Left kidney (tissue), 1 donor: ENCODE results near the gene MS4A2. TPM values are rescaled to one million over a fixed set of nuclear protein-coding genes. Genes with fewer than 3 reads are reported as not detected.

ENCODE experiments used
- polyA plus RNA-seq: library from polyadenylated mRNA; unstranded; fragments of 120-200 nt; gene quantifications from one replicate; pipeline ENCODE4 v1.2.1, GENCODE V29; 2013; ENCODE audit not compliant: insufficient read length

The MS4A2 gene
- polyA plus RNA-seq, 1 donor: 0.07 TPM

Other genes with a start within 250 kb of the MS4A2 start
- gene CBLIF, start 243.2 kb upstream of the MS4A2 start, polyA plus RNA-seq: 0.20 TPM
- not detected for gene TCN1, start 222.2 kb upstream of the MS4A2 start, polyA plus RNA-seq
- gene OOSP3, start 209.9 kb upstream of the MS4A2 start, polyA plus RNA-seq: not detected
- gene OOSP1, start 150.2 kb upstream of the MS4A2 start, polyA plus RNA-seq: 0.35 TPM
- gene OOSP4A, start 124.6 kb upstream of the MS4A2 start, polyA plus RNA-seq: 0.33 TPM
- not detected for gene OOSP4B, start 71.5 kb upstream of the MS4A2 start, polyA plus RNA-seq
- not detected for gene OOSP2, start 48.3 kb upstream of the MS4A2 start, polyA plus RNA-seq
- gene MS4A3, start 32.0 kb upstream of the MS4A2 start, polyA plus RNA-seq: 0.52 TPM
- 14.2 TPM for gene MS4A6A, start 94.4 kb downstream of the MS4A2 start, polyA plus RNA-seq
- gene MS4A4E, start 154.5 kb downstream of the MS4A2 start, polyA plus RNA-seq: 0.76 TPM
- gene MS4A4A, start 192.0 kb downstream of the MS4A2 start, polyA plus RNA-seq: 3.3 TPM
- not detected for gene MS4A6E, start 238.6 kb downstream of the MS4A2 start, polyA plus RNA-seq